T-cell (primary cell): ENCODE results near the gene IQGAP3. TPM values are rescaled to one million over a fixed set of nuclear protein-coding genes. Genes with fewer than 3 reads are reported as not detected.
A peak's percentile ranks its signal among the peaks of the same experiment; 100 is the strongest.

Experiments used
- ATAC-seq, 4 experiments: fragments of 200-7000 bp in 3 of 4; fragments of 150-1000 bp in 1 of 4; cut with Tn5 transposase; replicated peaks in 1 of 4; 1 replicate in 3 of 4; 2 replicates in 1 of 4; pipeline ENCODE4 v1.10.0; 2021; ENCODE audit warnings: moderate library complexity in 3 of 4, mild to moderate bottlenecking in 2 of 4, moderate number of reproducible peaks in 1 of 4
- CTCF ChIA-PET, 2 donors: fragments of 300-600 bp; sonication (Branson Sonifier 250); formaldehyde crosslinking; loops; one replicate each; lab custom pipeline; 2022; ENCODE audit warnings: antibody characterized with exemption in 2 of 2; lab: Charles Lee
- POLR2A ChIA-PET, 2 donors: fragments of 300-600 bp; sonication (Branson Sonifier 250); formaldehyde crosslinking; loops; one replicate each; lab custom pipeline; 2022; ENCODE audit warnings: antibody characterized with exemption in 2 of 2; lab: Charles Lee
- DNase-seq, 35 experiments: peaks; one replicate each; pipeline versions ENCODE4 v3.0.0 to v3.0.0-alpha.2; 2013 to 2023
- H3K27ac ChIP-seq: one replicate; pipeline ENCODE4 v1.5.1; 2013; ENCODE audit warnings: low read length
- H3K27me3 ChIP-seq, 2 experiments: replicated peaks in 1 of 2; 1 replicate in 1 of 2; 2 replicates in 1 of 2; pipeline versions ENCODE4 v1.6.1 to v1.7.0; 2013; ENCODE audit warnings: low read length in 1 of 2, mixed read lengths in 1 of 2; ENCODE audit not compliant: control insufficient read depth in 2 of 2, insufficient read depth in 2 of 2; ENCODE audit errors: extremely low read depth in 1 of 2
- H3K36me3 ChIP-seq, 2 donors: 1 replicate in 1 of 2; 2 replicates in 1 of 2; pipeline versions ENCODE4 v1.6.1 to v1.7.0; 2013; ENCODE audit warnings: low read length in 1 of 2; ENCODE audit not compliant: control insufficient read depth in 2 of 2, insufficient read depth in 1 of 2; ENCODE audit errors: extremely low read depth in 1 of 2
- H3K4me1 ChIP-seq, 2 experiments: 1 replicate in 1 of 2; 2 replicates in 1 of 2; pipeline versions ENCODE4 v1.6.1 to v1.7.0; 2013; ENCODE audit warnings: low read length in 2 of 2, mixed read lengths in 1 of 2; ENCODE audit not compliant: insufficient read depth in 2 of 2, control insufficient read depth in 1 of 2; ENCODE audit errors: extremely low read depth in 1 of 2
- H3K4me3 ChIP-seq, 2 donors: 1 replicate in 1 of 2; 2 replicates in 1 of 2; pipeline versions ENCODE4 v1.5.1 to v1.7.0; 2013; ENCODE audit warnings: mild to moderate bottlenecking in 2 of 2, low read length in 1 of 2, moderate library complexity in 1 of 2; ENCODE audit not compliant: control insufficient read depth in 1 of 2; ENCODE audit errors: extremely low read depth in 1 of 2
- H3K9me3 ChIP-seq: 2 replicates; pipeline ENCODE4 v1.7.0; 2013
- H3K27ac Mint-ChIP-seq, 2 donors: one replicate each; pipeline ENCODE4 v1.8.0; 2020 to 2021; ENCODE audit warnings: mild to moderate bottlenecking in 2 of 2, mixed read lengths in 2 of 2
- H3K27me3 Mint-ChIP-seq, 2 donors: one replicate each; pipeline ENCODE4 v1.8.0; 2021 to 2022; ENCODE audit warnings: mixed read lengths in 2 of 2
- H3K36me3 Mint-ChIP-seq: one replicate; pipeline ENCODE4 v1.8.0; 2021; ENCODE audit warnings: mixed read lengths
- H3K4me1 Mint-ChIP-seq, 3 donors: one replicate each; pipeline ENCODE4 v1.8.0; 2020 to 2022; ENCODE audit warnings: mixed read lengths in 3 of 3, mild to moderate bottlenecking in 1 of 3
- H3K4me3 Mint-ChIP-seq, 3 donors: one replicate each; pipeline ENCODE4 v1.8.0; 2020 to 2022; ENCODE audit warnings: mild to moderate bottlenecking in 3 of 3, mixed read lengths in 3 of 3, moderate library complexity in 3 of 3
- H3K9me3 Mint-ChIP-seq, 3 donors: one replicate each; pipeline ENCODE4 v1.8.0; 2020 to 2022; ENCODE audit warnings: mixed read lengths in 3 of 3
- WGBS: methylation state at CpG from one replicate; pipeline ENCODE4 v1.1.5; 2013; ENCODE audit warnings: missing lambda C conversion rate; ENCODE audit not compliant: insufficient coverage; 5-methylcytosine and 5-hydroxymethylcytosine counted together
- total RNA-seq, 35 experiments: library from RNA in 6 of 35; stranded (reverse) in 6 of 35; fragments of 120-200 nt in 1 of 35; gene quantifications; one replicate each; pipeline versions ENCODE4 v1.2.1 to v1.2.4 and lab custom pipeline; 2013 to 2026

IQGAP3 gene
- total RNA-seq, 5 donors from 2014 or later (not counting 1 experiment from before 2014, with no cell fraction given) = 0.13 to 0.19 (median 0.18) TPM; not detected in 1

DNA sequence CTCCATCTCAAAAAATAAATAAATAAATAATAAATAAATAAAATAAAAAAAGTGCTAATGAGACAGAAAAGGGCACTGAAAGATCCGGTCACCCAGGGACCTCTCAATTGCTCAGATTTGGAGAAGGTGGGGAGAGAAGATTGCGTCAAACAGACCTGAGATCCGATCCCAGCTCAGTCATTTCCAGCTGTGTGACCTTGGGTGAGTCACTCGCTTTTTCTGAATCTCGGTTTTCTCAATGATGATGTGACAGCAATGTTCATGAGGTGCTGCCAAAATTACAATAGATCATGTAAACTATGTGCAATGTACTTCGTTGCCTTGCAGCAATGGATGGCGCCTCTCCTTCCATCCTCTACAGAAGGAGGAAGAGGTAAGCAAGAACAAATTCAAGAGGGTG is 60.7 kb downstream of the IQGAP3 start:
- Histone ChIP-seq H3K4me3 (no peak overlapping the region), H3K27me3 (peaks cover 0 to 5% of the 10 kb centered on the region in 2 experiments), H3K36me3 (no peaks in the 10 kb centered on the region), H3K27ac (no peak overlapping the region), H3K4me1 (peaks cover 9 to 19% of the 10 kb centered on the region in 2 experiments), H3K9me3 (no peaks in the 10 kb centered on the region)
- WGBS = 56% methylated on average over 3 of the region's 7 CpGs
- Mint-ChIP-seq H3K4me3 (no peak overlapping the region), H3K9me3 (no peaks in the 10 kb centered on the region), H3K4me1 (peaks cover 22 to 27% (median 25%) of the 10 kb centered on the region in 3 donors), H3K27me3 (no peaks in the 10 kb centered on the region), H3K36me3 (no peaks in the 10 kb centered on the region), H3K27ac (no peak overlapping the region)
- ChIA-PET POLR2A (no interaction called here), CTCF (interaction anchor here in 1 of 2 donors (1.1 kb wide), 1 partner anchor 10 kb away, joined by 5 read pairs; no protein-coding TSS in a partner anchor)
- ATAC-seq = no peak
- no peak for DNase-seq

DNA sequence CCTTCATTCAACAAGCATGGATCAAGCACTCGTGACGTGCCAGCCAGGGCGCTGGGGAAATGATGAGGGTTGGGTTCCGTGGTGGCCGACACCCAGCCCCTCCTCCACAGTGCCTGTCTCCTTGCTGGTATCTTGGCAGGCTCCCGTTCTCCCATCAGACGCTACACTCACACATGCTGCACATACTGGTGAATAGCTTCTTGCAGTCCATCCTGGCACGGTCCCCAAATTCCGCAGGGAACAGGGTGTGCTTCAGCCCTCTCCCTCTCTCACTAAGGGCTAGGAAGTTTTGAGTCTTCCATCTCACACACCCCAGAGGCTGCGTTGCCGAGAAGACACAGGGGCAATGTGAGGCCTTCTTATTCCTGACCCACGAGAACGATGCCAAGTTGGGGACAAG is 61.7 kb downstream of the IQGAP3 start:
- DNase-seq = no peak

DNA sequence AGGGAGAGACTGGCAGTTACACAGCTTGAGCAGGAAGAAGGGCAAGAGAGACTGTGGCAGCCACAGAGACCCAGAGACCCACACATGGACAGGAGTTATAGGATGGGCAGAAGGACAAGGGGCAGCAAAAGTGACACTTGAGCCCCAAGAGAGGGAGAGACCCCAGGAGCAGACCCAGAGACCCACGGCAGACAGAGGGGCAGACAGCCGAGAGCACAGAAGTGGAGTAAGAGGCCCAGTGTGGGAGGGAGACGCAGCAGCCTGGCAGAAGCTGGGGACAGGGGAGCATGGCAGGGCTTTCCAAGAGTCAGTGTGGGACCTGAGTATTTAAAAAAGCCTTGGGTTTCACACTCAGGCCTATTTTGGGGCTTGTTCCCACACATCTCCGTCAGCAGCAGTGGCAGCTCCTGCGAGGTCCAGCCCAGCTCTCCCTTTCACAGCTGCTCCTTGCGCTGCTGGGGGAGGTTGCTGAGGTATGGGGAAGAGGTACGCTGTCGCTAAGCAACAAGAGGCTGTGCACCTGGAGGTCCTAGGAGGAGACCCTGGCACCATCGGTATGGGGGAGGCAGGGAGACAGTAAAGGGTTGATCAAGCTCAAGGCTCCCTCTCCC is 62.8 kb downstream of the IQGAP3 start:
- Histone ChIP-seq H3K4me3 (no peak overlapping the region), H3K27me3 (peaks cover 0 to 5% of the 10 kb centered on the region in 2 experiments), H3K27ac (no peak overlapping the region), H3K9me3 (no peaks in the 10 kb centered on the region), H3K36me3 (no peaks in the 10 kb centered on the region), H3K4me1 (peaks cover 18 to 36% of the 10 kb centered on the region in 2 experiments)
- Mint-ChIP-seq H3K27ac (peak overlapping the region; percentile 4 to 12), H3K4me1 (peaks cover 40 to 46% (median 46%) of the 10 kb centered on the region in 3 donors), H3K36me3 (no peaks in the 10 kb centered on the region), H3K4me3 (no peak overlapping the region), H3K9me3 (no peaks in the 10 kb centered on the region), H3K27me3 (no peaks in the 10 kb centered on the region)
- ChIA-PET CTCF (interaction anchor here in 1 of 2 donors (0.5 kb wide), 1 partner anchor 14 kb away, joined by 4 read pairs; no protein-coding TSS in a partner anchor), POLR2A (interaction anchor here in 1 of 2 donors (0.6 kb wide), 1 partner anchor 95 kb away, joined by 3 read pairs; no protein-coding TSS in a partner anchor)
- WGBS = 91% methylated on average over 5 of the region's 9 CpGs
- DNase-seq (no peak), ATAC-seq (no peak)

More for the DNA sequence above, 61.7 kb downstream of the IQGAP3 start:
- Mint-ChIP-seq H3K36me3 (no peaks in the 10 kb centered on the region), H3K9me3 (no peaks in the 10 kb centered on the region), H3K27me3 (no peaks in the 10 kb centered on the region), H3K4me1 (peaks cover 30 to 37% (median 34%) of the 10 kb centered on the region in 3 donors), H3K4me3 (no peak overlapping the region), H3K27ac (peak overlapping the region in 1 of 2 donors; percentile 22)
- Histone ChIP-seq H3K36me3 (no peaks in the 10 kb centered on the region), H3K9me3 (no peaks in the 10 kb centered on the region), H3K4me1 (peaks cover 18 to 26% of the 10 kb centered on the region in 2 experiments), H3K4me3 (no peak overlapping the region), H3K27me3 (peaks cover 0 to 5% of the 10 kb centered on the region in 2 experiments), H3K27ac (no peak overlapping the region)
- ATAC-seq = no peak
- 95% methylated on average over 4 of the region's 13 CpGs for WGBS
- ChIA-PET POLR2A (no interaction called here), CTCF (interaction anchor here in 1 of 2 donors (0.6 kb wide), 1 partner anchor 1460 kb away, joined by 3 read pairs; the partner anchor contains the start of gene ADAM15)

DNA sequence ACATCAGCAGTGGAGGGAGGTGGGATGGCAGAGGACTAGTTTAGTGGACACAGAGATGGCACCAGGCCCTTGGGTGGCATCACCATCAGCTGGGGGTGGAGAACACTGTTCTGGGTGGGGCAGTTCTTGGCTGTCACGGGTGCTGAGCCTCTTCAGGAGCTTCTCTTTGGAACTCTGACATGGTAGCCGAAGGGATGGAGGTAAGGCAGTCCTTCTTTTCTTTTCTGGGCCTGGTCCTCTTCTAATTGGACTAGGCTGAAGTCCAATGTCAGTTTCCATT is 63.5 kb downstream of the IQGAP3 start:
- peaks cover 24 to 42% of the 10 kb centered on the region in 2 experiments for H3K4me1 ChIP-seq
- H3K9me3 ChIP-seq = no peaks in the 10 kb centered on the region
- no peaks in the 10 kb centered on the region for H3K9me3 Mint-ChIP-seq
- no peaks in the 10 kb centered on the region for H3K36me3 Mint-ChIP-seq
- H3K36me3 ChIP-seq = no peaks in the 10 kb centered on the region
- peaks cover 46 to 53% (median 52%) of the 10 kb centered on the region in 3 donors for H3K4me1 Mint-ChIP-seq
- WGBS = 83% methylated on average over 2 of the region's 2 CpGs
- no peak for DNase-seq
- ChIA-PET CTCF (interaction anchor here in 1 of 2 donors (1.2 kb wide), 1 partner anchor 123 kb away, joined by 7 read pairs; no protein-coding TSS in a partner anchor), POLR2A (interaction anchor here in 1 of 2 donors (0.7 kb wide), 1 partner anchor 277 kb away, joined by 3 read pairs; no protein-coding TSS in a partner anchor)
- peaks cover 0 to 5% of the 10 kb centered on the region in 2 experiments for H3K27me3 ChIP-seq
- H3K27ac ChIP-seq = no peak overlapping the region
- H3K27ac Mint-ChIP-seq = peak overlapping the region; percentile 2 to 4
- no peak overlapping the region for H3K4me3 Mint-ChIP-seq
- H3K4me3 ChIP-seq = no peak overlapping the region
- ATAC-seq = no peak
- H3K27me3 Mint-ChIP-seq = no peaks in the 10 kb centered on the region

DNA sequence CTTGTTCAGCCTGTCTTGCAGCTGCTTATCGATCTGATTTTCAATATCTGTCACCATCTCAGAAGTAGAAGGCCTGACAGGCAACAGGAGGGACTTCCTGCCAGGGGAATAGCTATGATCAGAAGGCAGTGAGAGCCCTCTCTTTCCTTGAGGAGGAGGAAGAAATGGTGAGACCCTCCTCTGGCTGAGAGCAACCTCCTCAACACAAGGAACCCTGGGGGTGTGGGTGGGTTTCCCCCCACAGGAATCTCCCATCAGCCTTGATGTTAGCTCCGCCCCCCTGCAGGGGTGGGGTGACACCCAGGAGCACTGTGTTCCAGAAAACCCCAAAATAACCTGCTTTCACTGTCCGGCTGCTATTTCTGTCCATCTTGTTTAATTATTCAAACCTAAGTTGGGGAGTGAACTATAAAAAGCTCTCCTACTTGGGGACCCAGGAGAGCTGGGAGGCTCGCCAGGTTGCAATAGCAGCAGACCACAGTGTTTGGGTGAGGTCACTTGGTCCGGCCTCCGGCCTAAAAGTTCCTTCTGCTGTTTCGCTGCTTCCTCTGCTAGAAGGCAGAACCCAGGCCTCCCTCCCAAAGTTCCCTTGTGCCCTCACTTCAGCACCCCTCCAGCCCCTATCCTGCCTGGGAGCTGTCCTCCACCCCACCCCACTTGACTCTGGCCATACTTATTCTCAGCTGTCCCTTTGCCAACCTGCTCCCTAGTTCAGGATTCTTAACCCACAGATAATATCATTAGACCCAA is 64.0 kb downstream of the IQGAP3 start:
- Histone ChIP-seq H3K27ac (peak overlapping the region; percentile 51), H3K4me3 (peak overlapping the region; percentile 4 to 12), H3K27me3 (peaks cover 0 to 5% of the 10 kb centered on the region in 2 experiments), H3K4me1 (peaks cover 29 to 47% of the 10 kb centered on the region in 2 experiments), H3K36me3 (no peaks in the 10 kb centered on the region), H3K9me3 (no peaks in the 10 kb centered on the region)
- peak in 1 of 35 experiments; percentile 56 for DNase-seq
- ChIA-PET POLR2A (interaction anchor here in 1 of 2 donors (0.7 kb wide), 1 partner anchor 276 kb away, joined by 3 read pairs; no protein-coding TSS in a partner anchor), CTCF (interaction anchor here (0.5 to 1.4 kb wide), 5 partner anchors 11 to 123 kb away, joined by 3 to 7 read pairs (median 3); no protein-coding TSS in a partner anchor)
- Mint-ChIP-seq H3K27me3 (no peaks in the 10 kb centered on the region), H3K9me3 (no peaks in the 10 kb centered on the region), H3K4me1 (peaks cover 51 to 58% (median 57%) of the 10 kb centered on the region in 3 donors), H3K4me3 (peak overlapping the region in 2 of 3 donors; percentile 28 to 60), H3K36me3 (no peaks in the 10 kb centered on the region), H3K27ac (peak overlapping the region; percentile 55 to 80)
- no peak for ATAC-seq
- WGBS = 79% methylated on average over 4 of the region's 7 CpGs

DNA sequence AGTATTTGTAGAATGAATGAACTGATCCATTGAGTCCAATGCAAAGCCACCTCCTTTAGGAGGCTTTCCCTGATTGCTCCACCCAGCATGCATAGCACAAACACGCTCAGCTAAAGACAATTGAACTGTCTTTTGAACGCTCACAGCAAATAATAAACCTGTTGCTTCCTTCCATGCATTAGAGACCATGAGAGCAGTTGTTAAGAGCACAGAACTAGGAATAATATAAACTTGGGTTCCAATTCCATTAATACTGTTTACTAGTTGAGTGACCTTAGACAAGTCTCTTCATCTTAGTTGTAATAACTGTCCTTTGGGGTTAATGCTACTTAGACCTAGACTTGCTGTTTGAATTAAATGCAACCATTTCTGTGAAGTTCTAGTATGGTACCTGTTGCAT is 65.9 kb downstream of the IQGAP3 start:
- no peaks in the 10 kb centered on the region for H3K9me3 ChIP-seq
- Mint-ChIP-seq H3K27ac (peak overlapping the region; percentile 97 to 99), H3K36me3 (no peaks in the 10 kb centered on the region), H3K4me1 (peaks cover 61 to 72% (median 71%) of the 10 kb centered on the region in 3 donors), H3K27me3 (no peaks in the 10 kb centered on the region), H3K4me3 (peak overlapping the region in 1 of 3 donors; percentile 82), H3K9me3 (no peaks in the 10 kb centered on the region)
- no peaks in the 10 kb centered on the region for H3K36me3 ChIP-seq
- ATAC-seq (no peak), DNase-seq (no peak)
- peaks cover 0 to 5% of the 10 kb centered on the region in 2 experiments for H3K27me3 ChIP-seq
- H3K27ac ChIP-seq = peak overlapping the region; percentile 97
- peaks cover 47 to 67% of the 10 kb centered on the region in 2 experiments for H3K4me1 ChIP-seq
- CTCF ChIA-PET = interaction anchor here in 1 of 2 donors (0.6 to 1.0 kb wide), 2 partner anchors 10 to 26 kb away, joined by 3 to 4 read pairs; no protein-coding TSS in a partner anchor
- POLR2A ChIA-PET = interaction anchor here in 1 of 2 donors (1.0 kb wide), 1 partner anchor 16 kb away, joined by 3 read pairs; no protein-coding TSS in a partner anchor
- WGBS = 80% methylated on average over 1 of the region's 2 CpGs
- H3K4me3 ChIP-seq = no peak overlapping the region
